Activated naive CD8-positive, alpha-beta T cell treated with anti-CD3 and anti-CD28 coated beads, Interleukin-2, amount 50 U/mL, for 24 hours (primary cell): Measurements from ENCODE around the gene SMYD2.

ENCODE experiments used
- ATAC-seq: fragments of 150-1000 bp; cut with Tn5 transposase; one replicate; pipeline ENCODE4 v1.10.0; 2021
- DNase-seq: peaks from one replicate; pipeline ENCODE4 v3.0.0; 2021
- H3K27ac Mint-ChIP-seq: one replicate; pipeline ENCODE4 v1.8.0; 2021; ENCODE audit warnings: mild to moderate bottlenecking, mixed read lengths
- H3K27me3 Mint-ChIP-seq: one replicate; pipeline ENCODE4 v1.8.0; 2021; ENCODE audit warnings: mixed read lengths
- H3K36me3 Mint-ChIP-seq: one replicate; pipeline ENCODE4 v1.8.0; 2021; ENCODE audit warnings: low read depth, mixed read lengths
- H3K4me1 Mint-ChIP-seq: one replicate; pipeline ENCODE4 v1.8.0; 2021; ENCODE audit warnings: mixed read lengths
- H3K4me3 Mint-ChIP-seq: one replicate; pipeline ENCODE4 v1.8.0; 2021; ENCODE audit warnings: mild to moderate bottlenecking, moderate library complexity, mixed read lengths
- H3K9me3 Mint-ChIP-seq: one replicate; pipeline ENCODE4 v1.8.0; 2021; ENCODE audit warnings: mixed read lengths

The SMYD2 gene

GRCh38 chr1:214367841-214368240, 86.9 kb downstream of the SMYD2 start:
- Mint-ChIP-seq H3K27me3 (peaks cover 21% of the 10 kb centered on the region), H3K27ac (no peak overlapping the region)

GRCh38 chr1:214369364-214369763, 88.4 kb downstream of the SMYD2 start:
- ATAC-seq (no peak), DNase-seq (no peak)
- Mint-ChIP-seq H3K27me3 (peaks cover 11% of the 10 kb centered on the region), H3K4me1 (no peaks in the 10 kb centered on the region), H3K36me3 (no peaks in the 10 kb centered on the region), H3K9me3 (no peaks in the 10 kb centered on the region), H3K27ac (no peak overlapping the region), H3K4me3 (no peak overlapping the region)

More at GRCh38 chr1:214367841-214368240, 86.9 kb downstream of the SMYD2 start:
- Mint-ChIP-seq H3K36me3 (no peaks in the 10 kb centered on the region), H3K9me3 (no peaks in the 10 kb centered on the region), H3K4me1 (no peaks in the 10 kb centered on the region), H3K4me3 (no peak overlapping the region)
- no peak for ATAC-seq
- DNase-seq = no peak

- Mint-ChIP-seq H3K36me3 (no peaks in the 10 kb centered on the region), H3K27ac (no peak overlapping the region), H3K4me3 (no peak overlapping the region), H3K4me1 (no peaks in the 10 kb centered on the region), H3K27me3 (peaks cover 8% of the 10 kb centered on the region), H3K9me3 (no peaks in the 10 kb centered on the region)
- ATAC-seq (no peak), DNase-seq (no peak)
These were observed 89.7 kb downstream of the SMYD2 start for GRCh38 chr1:214370615-214371014.

- H3K27ac Mint-ChIP-seq = no peak overlapping the region
- no peaks in the 10 kb centered on the region for H3K36me3 Mint-ChIP-seq
- no peaks in the 10 kb centered on the region for H3K4me1 Mint-ChIP-seq
- DNase-seq (no peak), ATAC-seq (no peak)
- H3K4me3 Mint-ChIP-seq = no peak overlapping the region
- no peaks in the 10 kb centered on the region for H3K9me3 Mint-ChIP-seq
- peaks cover 4% of the 10 kb centered on the region for H3K27me3 Mint-ChIP-seq
These were observed 91.1 kb downstream of the SMYD2 start for GRCh38 chr1:214372092-214372491.

GRCh38 chr1:214377485-214377884, 96.5 kb downstream of the SMYD2 start:
- DNase-seq (no peak), ATAC-seq (no peak)
- Mint-ChIP-seq H3K9me3 (no peaks in the 10 kb centered on the region), H3K27ac (no peak overlapping the region), H3K4me3 (no peak overlapping the region), H3K4me1 (no peaks in the 10 kb centered on the region), H3K36me3 (no peaks in the 10 kb centered on the region), H3K27me3 (no peaks in the 10 kb centered on the region)

- Mint-ChIP-seq H3K9me3 (no peaks in the 10 kb centered on the region), H3K4me1 (no peaks in the 10 kb centered on the region), H3K27me3 (no peaks in the 10 kb centered on the region), H3K27ac (no peak overlapping the region), H3K36me3 (no peaks in the 10 kb centered on the region), H3K4me3 (no peak overlapping the region)
- ATAC-seq (no peak), DNase-seq (no peak)
These were observed 96.9 kb downstream of the SMYD2 start for GRCh38 chr1:214377886-214378285.

GRCh38 chr1:214378492-214378891, 97.5 kb downstream of the SMYD2 start:
- DNase-seq (no peak), ATAC-seq (no peak)
- Mint-ChIP-seq H3K27me3 (no peaks in the 10 kb centered on the region), H3K9me3 (no peaks in the 10 kb centered on the region), H3K27ac (no peak overlapping the region), H3K36me3 (no peaks in the 10 kb centered on the region), H3K4me3 (no peak overlapping the region), H3K4me1 (no peaks in the 10 kb centered on the region)

GRCh38 chr1:214379236-214379970, 98.4 kb downstream of the SMYD2 start:
- H3K9me3 Mint-ChIP-seq = no peaks in the 10 kb centered on the region
- H3K4me1 Mint-ChIP-seq = no peaks in the 10 kb centered on the region
- no peaks in the 10 kb centered on the region for H3K36me3 Mint-ChIP-seq
- H3K27me3 Mint-ChIP-seq = no peaks in the 10 kb centered on the region
- no peak overlapping the region for H3K4me3 Mint-ChIP-seq
- ATAC-seq = no peak
- no peak for DNase-seq
- H3K27ac Mint-ChIP-seq = no peak overlapping the region

- ATAC-seq = no peak
- no peaks in the 10 kb centered on the region for H3K36me3 Mint-ChIP-seq
- no peak for DNase-seq
- H3K27ac Mint-ChIP-seq = no peak overlapping the region
- H3K9me3 Mint-ChIP-seq = no peaks in the 10 kb centered on the region
- no peaks in the 10 kb centered on the region for H3K27me3 Mint-ChIP-seq
- H3K4me1 Mint-ChIP-seq = no peaks in the 10 kb centered on the region
- H3K4me3 Mint-ChIP-seq = no peak overlapping the region
These were observed 99.4 kb downstream of the SMYD2 start for GRCh38 chr1:214380396-214380795.

GRCh38 chr1:214380986-214381695, 100.2 kb downstream of the SMYD2 start:
- H3K36me3 Mint-ChIP-seq = no peaks in the 10 kb centered on the region
- ATAC-seq = no peak

GRCh38 chr1:214383381-214384372, 102.7 kb downstream of the SMYD2 start:
- DNase-seq (no peak), ATAC-seq (no peak)
- no peaks in the 10 kb centered on the region for H3K36me3 Mint-ChIP-seq
- H3K4me1 Mint-ChIP-seq = no peaks in the 10 kb centered on the region
- no peak overlapping the region for H3K27ac Mint-ChIP-seq
- H3K27me3 Mint-ChIP-seq = no peaks in the 10 kb centered on the region
- H3K4me3 Mint-ChIP-seq = no peak overlapping the region
- H3K9me3 Mint-ChIP-seq = no peaks in the 10 kb centered on the region

More at GRCh38 chr1:214380986-214381695, 100.2 kb downstream of the SMYD2 start:
- Mint-ChIP-seq H3K4me1 (no peaks in the 10 kb centered on the region), H3K27me3 (no peaks in the 10 kb centered on the region), H3K4me3 (no peak overlapping the region), H3K27ac (no peak overlapping the region), H3K9me3 (no peaks in the 10 kb centered on the region)
- DNase-seq = no peak

- H3K4me1 Mint-ChIP-seq = no peaks in the 10 kb centered on the region
- DNase-seq (no peak), ATAC-seq (no peak)
- no peak overlapping the region for H3K4me3 Mint-ChIP-seq
- no peaks in the 10 kb centered on the region for H3K36me3 Mint-ChIP-seq
- no peaks in the 10 kb centered on the region for H3K27me3 Mint-ChIP-seq
- H3K9me3 Mint-ChIP-seq = no peaks in the 10 kb centered on the region
- no peak overlapping the region for H3K27ac Mint-ChIP-seq
These were observed 103.6 kb downstream of the SMYD2 start for GRCh38 chr1:214384373-214385079.

GRCh38 chr1:214385428-214385827, 104.5 kb downstream of the SMYD2 start:
- no peaks in the 10 kb centered on the region for H3K4me1 Mint-ChIP-seq
- no peak for ATAC-seq
- no peaks in the 10 kb centered on the region for H3K36me3 Mint-ChIP-seq
- H3K4me3 Mint-ChIP-seq = no peak overlapping the region
- no peak overlapping the region for H3K27ac Mint-ChIP-seq
- H3K27me3 Mint-ChIP-seq = no peaks in the 10 kb centered on the region
- DNase-seq = no peak
- no peaks in the 10 kb centered on the region for H3K9me3 Mint-ChIP-seq

- H3K27ac Mint-ChIP-seq = no peak overlapping the region
- DNase-seq (no peak), ATAC-seq (no peak)
- no peaks in the 10 kb centered on the region for H3K27me3 Mint-ChIP-seq
- no peak overlapping the region for H3K4me3 Mint-ChIP-seq
- H3K9me3 Mint-ChIP-seq = no peaks in the 10 kb centered on the region
- H3K4me1 Mint-ChIP-seq = no peaks in the 10 kb centered on the region
- H3K36me3 Mint-ChIP-seq = no peaks in the 10 kb centered on the region
These were observed 105.4 kb downstream of the SMYD2 start for GRCh38 chr1:214386333-214386732.
